ENCODE results near the gene RPL3. TPM values are rescaled to one million over a fixed set of nuclear protein-coding genes. Genes with fewer than 3 reads are reported as not detected.

Gene RPL3
- total RNA-seq, 1 experiment from 2014 or later: 1,117 TPM

- H3K27me3 ChIP-seq (replicated peaks; ENCODE audit: insufficient read depth, low read depth, low read length, poor library complexity): no peaks in the 10 kb centered on the region
- ChIA-PET POLR2A (ENCODE audit: low non-redundant PET) (interaction anchor here (0.6 to 1.0 kb wide), 3 partner anchors 16 to 209 kb away, joined by 3 read pairs; no protein-coding TSS in a partner anchor), CTCF (interaction anchor here (0.6 to 1.2 kb wide), 5 partner anchors 14 to 313 kb away, joined by 3 to 5 read pairs (median 3); no protein-coding TSS in a partner anchor)
- no TSS peak for BruUV-seq (replicated peaks)
- peaks cover 31% of the 10 kb centered on the region for H3K4me1 ChIP-seq (ENCODE audit: insufficient read depth, low read length, poor library complexity, severe bottlenecking)
- peak overlapping the region; percentile 98 for H3K27ac ChIP-seq (ENCODE audit: low read depth, low read length, poor library complexity, severe bottlenecking)
- peaks cover 74% of the 10 kb centered on the region for H3K36me3 ChIP-seq (ENCODE audit: insufficient read depth, low read length, poor library complexity, severe bottlenecking)
- peak; percentile 91 for DNase-seq (ENCODE audit: low spot score)
- H3K4me3 ChIP-seq (ENCODE audit: low read depth, low read length, poor library complexity, severe bottlenecking): peak overlapping the region; percentile 87
- no peaks in the 10 kb centered on the region for H3K9me3 ChIP-seq (ENCODE audit: low read depth, low read length, poor library complexity, severe bottlenecking)
- TF ChIP-seq EZH2 (IDR thresholded peaks at IDR 0.05; ENCODE audit: borderline replicate concordance, low read depth, low read length, poor library complexity, severe bottlenecking) (no peak), CTCF (conservative IDR thresholded peaks at IDR 0.05; ENCODE audit: low read depth, low read length) (peak; percentile 89)
- intact Hi-C loops (cut with micrococcal nuclease; ENCODE audit: unreplicated experiment): loop anchor here (5.0 to 10.0 kb wide), 2 partner anchors 211 to 312 kb away; no protein-coding TSS in a partner anchor
Measured at GRCh38 chr22:39316440-39317083, 2.9 kb downstream of the RPL3 start.

DNA sequence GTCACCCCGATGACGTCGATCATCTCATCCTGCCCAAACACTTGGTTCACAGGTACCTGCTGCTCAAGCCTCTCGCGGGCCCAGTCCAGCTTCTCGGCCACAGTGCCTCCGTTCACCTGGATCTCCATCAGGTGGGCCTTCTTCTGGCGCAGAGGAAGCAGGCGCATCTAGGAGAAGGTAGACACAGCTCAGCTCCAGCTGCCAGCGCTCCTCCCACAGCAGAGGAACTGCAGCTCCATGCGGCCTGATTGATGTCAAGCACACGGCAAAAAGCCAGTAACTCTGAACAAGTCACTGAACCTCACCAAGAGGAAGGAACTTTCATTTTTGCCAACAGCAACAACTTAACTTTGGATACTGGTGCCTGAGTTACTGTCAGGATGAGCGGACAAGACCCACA, 4.0 kb downstream of the RPL3 start:
- H3K4me1 ChIP-seq (ENCODE audit: insufficient read depth, low read length, poor library complexity, severe bottlenecking): peaks cover 28% of the 10 kb centered on the region
- BruUV-seq (replicated peaks): no TSS peak
- H3K27ac ChIP-seq (ENCODE audit: low read depth, low read length, poor library complexity, severe bottlenecking): peak overlapping the region; percentile 56
- ChIA-PET POLR2A (ENCODE audit: low non-redundant PET) (no interaction called here), CTCF (no interaction called here)
- no peaks in the 10 kb centered on the region for H3K9me3 ChIP-seq (ENCODE audit: low read depth, low read length, poor library complexity, severe bottlenecking)
- intact Hi-C loops (cut with micrococcal nuclease; ENCODE audit: unreplicated experiment): loop anchor here (5.0 to 10.0 kb wide), 2 partner anchors 212 to 311 kb away; no protein-coding TSS in a partner anchor
- no peak for TF ChIP-seq CTCF (conservative IDR thresholded peaks at IDR 0.05; ENCODE audit: low read depth, low read length)
- no peak for TF ChIP-seq EZH2 (IDR thresholded peaks at IDR 0.05; ENCODE audit: borderline replicate concordance, low read depth, low read length, poor library complexity, severe bottlenecking)
- peak overlapping the region; percentile 87 for H3K4me3 ChIP-seq (ENCODE audit: low read depth, low read length, poor library complexity, severe bottlenecking)
- no peaks in the 10 kb centered on the region for H3K27me3 ChIP-seq (replicated peaks; ENCODE audit: insufficient read depth, low read depth, low read length, poor library complexity)
- no peak for DNase-seq (ENCODE audit: low spot score)
- peaks cover 76% of the 10 kb centered on the region for H3K36me3 ChIP-seq (ENCODE audit: insufficient read depth, low read length, poor library complexity, severe bottlenecking)

DNA sequence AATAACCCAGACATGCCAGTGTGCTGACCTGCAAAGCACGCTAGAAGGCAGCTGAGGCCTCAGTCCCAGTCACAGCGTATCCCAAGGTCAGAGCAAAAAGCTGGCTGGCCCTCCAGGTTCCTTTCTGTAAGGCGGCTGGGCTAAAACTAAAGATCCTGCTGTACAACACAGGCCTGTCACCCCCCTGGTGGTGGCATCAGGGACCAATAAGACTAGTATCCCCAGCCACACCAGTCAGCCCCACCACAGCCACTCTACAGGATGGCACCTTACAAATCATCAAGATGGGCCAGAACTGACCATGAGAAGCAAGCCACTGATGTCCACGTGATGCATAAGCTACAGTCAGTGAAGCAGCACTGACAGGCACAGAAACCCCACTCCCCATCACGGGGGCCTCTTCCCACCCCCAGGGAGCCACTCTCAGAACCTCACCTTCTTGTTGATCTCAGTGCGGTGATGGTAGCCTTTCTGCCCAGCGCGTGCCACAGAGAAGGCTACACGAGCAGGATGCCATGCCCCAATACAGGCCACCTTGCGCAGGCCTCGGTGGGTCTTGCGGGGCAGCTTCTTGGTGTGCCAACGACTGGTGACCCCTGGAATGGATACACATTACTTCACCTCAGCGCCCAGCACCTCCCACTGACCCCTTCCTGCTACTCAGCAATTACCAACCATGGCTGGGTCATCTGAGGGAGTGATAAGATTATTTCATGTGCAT, 5.0 kb downstream of the RPL3 start:
- CTCF ChIA-PET: no interaction called here
- no TSS peak for BruUV-seq (replicated peaks)
- H3K36me3 ChIP-seq (ENCODE audit: insufficient read depth, low read length, poor library complexity, severe bottlenecking): peaks cover 76% of the 10 kb centered on the region
- no peak overlapping the region for H3K4me3 ChIP-seq (ENCODE audit: low read depth, low read length, poor library complexity, severe bottlenecking)
- no peak for TF ChIP-seq EZH2 (IDR thresholded peaks at IDR 0.05; ENCODE audit: borderline replicate concordance, low read depth, low read length, poor library complexity, severe bottlenecking)
- no peak for TF ChIP-seq CTCF (conservative IDR thresholded peaks at IDR 0.05; ENCODE audit: low read depth, low read length)
- H3K9me3 ChIP-seq (ENCODE audit: low read depth, low read length, poor library complexity, severe bottlenecking): no peaks in the 10 kb centered on the region
- H3K4me1 ChIP-seq (ENCODE audit: insufficient read depth, low read length, poor library complexity, severe bottlenecking): peaks cover 33% of the 10 kb centered on the region
- no peak for DNase-seq (ENCODE audit: low spot score)
- POLR2A ChIA-PET (ENCODE audit: low non-redundant PET): interaction anchor here (0.6 kb wide), 1 partner anchor 339 kb away, joined by 5 read pairs; no protein-coding TSS in a partner anchor
- H3K27ac ChIP-seq (ENCODE audit: low read depth, low read length, poor library complexity, severe bottlenecking): peak overlapping the region; percentile 43
- H3K27me3 ChIP-seq (replicated peaks; ENCODE audit: insufficient read depth, low read depth, low read length, poor library complexity): no peaks in the 10 kb centered on the region
- intact Hi-C loops (cut with micrococcal nuclease; ENCODE audit: unreplicated experiment): loop anchor here (10.0 kb wide), 1 partner anchor 310 kb away; no protein-coding TSS in a partner anchor

All from A673 (cell line).